Measurements from ENCODE around the gene OR4C16. TPM values are rescaled to one million over a fixed set of nuclear protein-coding genes. Genes with fewer than 3 reads are reported as not detected.

The OR4C16 gene
- total and polyA plus RNA-seq, 2 donors from 2014 or later = not detected

DNA sequence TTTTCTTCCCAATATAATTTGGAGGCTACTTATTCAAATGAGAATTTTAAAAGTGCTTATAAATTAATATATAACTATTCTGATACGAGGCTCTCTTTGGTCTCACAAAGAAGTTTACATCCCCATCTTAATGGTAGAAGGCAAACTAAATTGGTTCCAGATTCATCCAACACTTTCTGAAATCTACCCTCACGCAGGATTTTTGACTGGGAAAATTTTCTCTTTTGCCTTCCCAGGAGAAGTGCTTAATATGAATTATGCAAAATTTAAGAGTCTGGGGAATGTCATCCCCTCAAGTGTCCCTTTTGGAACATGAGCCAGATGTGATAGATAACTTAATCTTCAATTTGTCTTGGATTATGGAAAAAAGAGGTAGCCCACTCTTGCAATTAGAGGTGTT, 35.6 kb downstream of the OR4C16 start, which contains the start of gene OR4C11:
TSS of gene OR4C11 (minus strand) at position 101 of the 400 bp plus-strand sequence. CDS start 3,272 bp downstream, outside the sequence.
- Histone ChIP-seq H3K9me3 (ENCODE audit: control insufficient read depth in 2 of 3, insufficient read depth in 1 of 3, low read length in 3 of 3) (peaks cover 0 to 3% (median 0%) of the 10 kb centered on the region in 3 donors), H3K9ac (ENCODE audit: low read length in 3 of 3) (no peak within 1 kb of the TSS), H3K4me3 (ENCODE audit: low read length in 3 of 3) (no peak within 1 kb of the TSS), H3K27me3 (ENCODE audit: control insufficient read depth, insufficient read depth, low read length) (no peaks in the 10 kb centered on the region), H3K36me3 (ENCODE audit: control insufficient read depth in 2 of 3, insufficient read depth in 3 of 3, low read length in 3 of 3) (no peaks in the 10 kb centered on the region), H3K4me1 (ENCODE audit: control insufficient read depth in 2 of 3, insufficient read depth in 2 of 3, low read depth in 1 of 3, low read length in 3 of 3) (no peaks in the 10 kb centered on the region), H3K27ac (ENCODE audit: low read depth in 2 of 2, low read length in 2 of 2) (no peak within 1 kb of the TSS)
- no peak for DNase-seq
- FAIRE-seq = no peak
- intact Hi-C loops (cut with DNase I) = no loop called here
- TF ChIP-seq, protein P1, sequence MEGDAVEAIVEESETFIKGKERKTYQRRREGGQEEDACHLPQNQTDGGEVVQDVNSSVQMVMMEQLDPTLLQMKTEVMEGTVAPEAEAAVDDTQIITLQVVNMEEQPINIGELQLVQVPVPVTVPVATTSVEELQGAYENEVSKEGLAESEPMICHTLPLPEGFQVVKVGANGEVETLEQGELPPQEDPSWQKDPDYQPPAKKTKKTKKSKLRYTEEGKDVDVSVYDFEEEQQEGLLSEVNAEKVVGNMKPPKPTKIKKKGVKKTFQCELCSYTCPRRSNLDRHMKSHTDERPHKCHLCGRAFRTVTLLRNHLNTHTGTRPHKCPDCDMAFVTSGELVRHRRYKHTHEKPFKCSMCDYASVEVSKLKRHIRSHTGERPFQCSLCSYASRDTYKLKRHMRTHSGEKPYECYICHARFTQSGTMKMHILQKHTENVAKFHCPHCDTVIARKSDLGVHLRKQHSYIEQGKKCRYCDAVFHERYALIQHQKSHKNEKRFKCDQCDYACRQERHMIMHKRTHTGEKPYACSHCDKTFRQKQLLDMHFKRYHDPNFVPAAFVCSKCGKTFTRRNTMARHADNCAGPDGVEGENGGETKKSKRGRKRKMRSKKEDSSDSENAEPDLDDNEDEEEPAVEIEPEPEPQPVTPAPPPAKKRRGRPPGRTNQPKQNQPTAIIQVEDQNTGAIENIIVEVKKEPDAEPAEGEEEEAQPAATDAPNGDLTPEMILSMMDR (IDR thresholded peaks at IDR 0.05; ENCODE audit: borderline replicate concordance, extremely low read depth, insufficient read depth) = no peak

Other genes with a start within 250 kb of the OR4C16 start
- gene OR4A16, start 228.9 kb upstream of the OR4C16 start, total RNA-seq = not detected
- gene OR4A16, start 228.9 kb upstream of the OR4C16 start, polyA plus RNA-seq (ENCODE audit: insufficient read depth, low read depth, low replicate concordance) = not detected
- not detected for gene OR4A15, start 204.2 kb upstream of the OR4C16 start, total RNA-seq
- gene OR4A15, start 204.2 kb upstream of the OR4C16 start, polyA plus RNA-seq (ENCODE audit: insufficient read depth, low read depth, low replicate concordance) = not detected
- gene OR4C15, start 17.7 kb upstream of the OR4C16 start, total RNA-seq = not detected
- not detected for gene OR4C15, start 17.7 kb upstream of the OR4C16 start, polyA plus RNA-seq (ENCODE audit: insufficient read depth, low read depth, low replicate concordance)
- not detected for gene OR4C11, start 35.5 kb downstream of the OR4C16 start, total RNA-seq
- not detected for gene OR4C11, start 35.5 kb downstream of the OR4C16 start, polyA plus RNA-seq (ENCODE audit: insufficient read depth, low read depth, low replicate concordance)
- not detected for gene OR4P4, start 63.0 kb downstream of the OR4C16 start, total RNA-seq
- not detected for gene OR4P4, start 63.0 kb downstream of the OR4C16 start, polyA plus RNA-seq (ENCODE audit: insufficient read depth, low read depth, low replicate concordance)
- gene OR4S2, start 76.2 kb downstream of the OR4C16 start, total RNA-seq = not detected
- not detected for gene OR4S2, start 76.2 kb downstream of the OR4C16 start, polyA plus RNA-seq (ENCODE audit: insufficient read depth, low read depth, low replicate concordance)
- gene OR4C6, start 90.1 kb downstream of the OR4C16 start, total RNA-seq = not detected
- gene OR4C6, start 90.1 kb downstream of the OR4C16 start, polyA plus RNA-seq (ENCODE audit: insufficient read depth, low read depth, low replicate concordance) = not detected
- gene OR5D13, start 201.3 kb downstream of the OR4C16 start, total RNA-seq = not detected
- gene OR5D13, start 201.3 kb downstream of the OR4C16 start, polyA plus RNA-seq (ENCODE audit: insufficient read depth, low read depth, low replicate concordance) = not detected
- gene OR5D14, start 223.4 kb downstream of the OR4C16 start, total RNA-seq = not detected
- not detected for gene OR5D14, start 223.4 kb downstream of the OR4C16 start, polyA plus RNA-seq (ENCODE audit: insufficient read depth, low read depth, low replicate concordance)
- gene OR5L1, start 239.2 kb downstream of the OR4C16 start, total RNA-seq = not detected
- not detected for gene OR5L1, start 239.2 kb downstream of the OR4C16 start, polyA plus RNA-seq (ENCODE audit: insufficient read depth, low read depth, low replicate concordance)
- gene OR5D18, start 247.5 kb downstream of the OR4C16 start, total RNA-seq = not detected
- not detected for gene OR5D18, start 247.5 kb downstream of the OR4C16 start, polyA plus RNA-seq (ENCODE audit: insufficient read depth, low read depth, low replicate concordance)

Measured in kidney (tissue), 14 donors.